H1 (cell line): ENCODE data around the gene MRPL43. TPM values are rescaled to one million over a fixed set of nuclear protein-coding genes. Genes with fewer than 3 reads are reported as not detected.

Experiments
- CTCF ChIA-PET: fragments of 300-600 bp; sonication (Branson Sonifier 250); formaldehyde crosslinking; loops from one replicate; lab custom pipeline; 2021; ENCODE audit not compliant: partially characterized antibody; lab: Charles Lee
- POLR2A ChIA-PET: fragments of 300-600 bp; sonication (Branson Sonifier 250); formaldehyde crosslinking; loops from one replicate; lab custom pipeline; 2021; ENCODE audit warnings: inconsistent platforms; ENCODE audit not compliant: partially characterized antibody; lab: Charles Lee
- DNase-seq, 2 experiments: peaks; one replicate each; pipeline versions ENCODE4 v3.0.0 to v3.0.0-alpha.2; 2010 to 2022; ENCODE audit warnings: low spot score in 2 of 2, low read depth in 1 of 2, mixed read lengths in 1 of 2
- FAIRE-seq: peaks from 2 replicates; lab custom pipeline; 2011; peaks lifted over from hg19 to GRCh38; lab: Jason Lieb, UNC
- H2AFZ ChIP-seq: 2 replicates; pipeline ENCODE4 v1.8.1; 2012; ENCODE audit warnings: low read length, inconsistent platforms
- H2AK5ac ChIP-seq: 2 replicates; pipeline ENCODE4 v1.6.1; 2013; ENCODE audit warnings: low read depth, low read length
- H2BK120ac ChIP-seq: replicated peaks from 2 replicates; pipeline ENCODE3; 2013; ENCODE audit warnings: low read depth, low read length, inconsistent platforms
- H2BK12ac ChIP-seq: 2 replicates; pipeline ENCODE4 v1.6.1; 2013; ENCODE audit warnings: low read depth, low read length
- H2BK15ac ChIP-seq: 2 replicates; pipeline ENCODE4 v1.6.1; 2013; ENCODE audit warnings: low read length
- H2BK20ac ChIP-seq: 2 replicates; pipeline ENCODE4 v1.6.1; 2013; ENCODE audit warnings: low read length
- H2BK5ac ChIP-seq: 2 replicates; pipeline ENCODE4 v1.6.1; 2013; ENCODE audit warnings: low read depth, low read length
- H3K14ac ChIP-seq: 2 replicates; pipeline ENCODE4 v1.6.1; 2013; ENCODE audit warnings: inconsistent platforms; ENCODE audit not compliant: insufficient read length
- H3K18ac ChIP-seq: 2 replicates; pipeline ENCODE4 v1.6.1; 2013; ENCODE audit warnings: low read length; ENCODE audit errors: extremely low read depth
- H3K23ac ChIP-seq: 2 replicates; pipeline ENCODE4 v1.6.1; 2013; ENCODE audit warnings: inconsistent platforms; ENCODE audit not compliant: insufficient read length
- H3K23me2 ChIP-seq: 2 replicates; pipeline ENCODE4 v1.6.1; 2013; ENCODE audit warnings: low read depth, low read length
- H3K27ac ChIP-seq: 2 replicates; pipeline ENCODE4 v1.6.1; 2011; ENCODE audit warnings: low read depth, low read length, inconsistent platforms
- H3K27me3 ChIP-seq, 4 experiments: replicated peaks in 1 of 4; 1 replicate in 1 of 4; 2 replicates in 3 of 4; pipeline versions ENCODE4 v1.6.1 to v1.8.1; 2011 to 2013; ENCODE audit warnings: low read length in 3 of 4, mild to moderate bottlenecking in 3 of 4, inconsistent platforms in 2 of 4, mixed read lengths in 2 of 4, moderate library complexity in 1 of 4; ENCODE audit not compliant: control insufficient read depth in 3 of 4, insufficient read depth in 3 of 4; ENCODE audit errors: extremely low read depth in 1 of 4
- H3K36me3 ChIP-seq, 4 experiments: 2 replicates each; pipeline versions ENCODE4 v1.6.1 to v1.8.1; 2011 to 2013; ENCODE audit warnings: mild to moderate bottlenecking in 4 of 4, low read length in 3 of 4, moderate library complexity in 2 of 4, control low read depth in 1 of 4, inconsistent platforms in 1 of 4; ENCODE audit not compliant: insufficient read depth in 4 of 4, control insufficient read depth in 2 of 4
- H3K4ac ChIP-seq: replicated peaks from 2 replicates; pipeline ENCODE3; 2013; ENCODE audit warnings: low read length, low read depth, mixed read lengths, inconsistent platforms; ENCODE audit not compliant: insufficient read length
- H3K4me1 ChIP-seq, 4 experiments: replicated peaks in 1 of 4; 1 replicate in 1 of 4; 2 replicates in 3 of 4; pipeline versions ENCODE4 v1.6.1 to v1.8.1; 2011 to 2013; ENCODE audit warnings: low read length in 3 of 4, inconsistent platforms in 2 of 4, mixed read lengths in 1 of 4; ENCODE audit not compliant: insufficient read depth in 4 of 4, control insufficient read depth in 3 of 4
- H3K4me2 ChIP-seq, 2 experiments: 2 replicates each; pipeline versions ENCODE4 v1.6.1 to v1.8.1; 2011 to 2013; ENCODE audit warnings: low read depth in 2 of 2, low read length in 2 of 2, control low read depth in 1 of 2, inconsistent platforms in 1 of 2, mild to moderate bottlenecking in 1 of 2; ENCODE audit not compliant: insufficient read depth in 1 of 2
- H3K4me3 ChIP-seq, 4 experiments: fragments of 200-600, 300-600 bp in 1 of 4; sonication (generic), shearing (Covaris generic), sonication (Bioruptor Twin) in 1 of 4; 2 replicates each; pipeline versions ENCODE4 v1.5.1 to v1.8.1; 2011 to 2016; ENCODE audit warnings: low read length in 4 of 4, low read depth in 3 of 4, control low read depth in 2 of 4, inconsistent platforms in 2 of 4, mild to moderate bottlenecking in 2 of 4, mixed read lengths in 1 of 4, moderate library complexity in 1 of 4; ENCODE audit not compliant: insufficient read depth in 2 of 4; ENCODE audit errors: extremely low read depth in 1 of 4
- H3K56ac ChIP-seq: replicated peaks from 2 replicates; pipeline ENCODE3; 2013; ENCODE audit warnings: low read depth, mild to moderate bottlenecking, mixed read lengths, low read length, inconsistent platforms; ENCODE audit not compliant: insufficient read length
- H3K79me1 ChIP-seq: 2 replicates; pipeline ENCODE4 v1.6.1; 2013; ENCODE audit warnings: low read depth, low read length, control low read depth
- H3K79me2 ChIP-seq, 2 experiments: 2 replicates each; pipeline versions ENCODE4 v1.6.1 to v1.8.1; 2012 to 2013; ENCODE audit warnings: low read length in 2 of 2, mild to moderate bottlenecking in 2 of 2, inconsistent platforms in 1 of 2; ENCODE audit not compliant: insufficient read depth in 2 of 2, control insufficient read depth in 1 of 2
- H3K9ac ChIP-seq, 4 experiments: replicated peaks in 1 of 4; 1 replicate in 1 of 4; 2 replicates in 3 of 4; pipeline versions ENCODE4 v1.6.1 to v1.8.1; 2011 to 2013; ENCODE audit warnings: low read depth in 3 of 4, low read length in 3 of 4, control low read depth in 2 of 4, mild to moderate bottlenecking in 2 of 4, moderate library complexity in 2 of 4, inconsistent platforms in 1 of 4; ENCODE audit errors: extremely low read depth in 1 of 4
- H3K9me3 ChIP-seq, 2 experiments: 2 replicates each; pipeline versions ENCODE4 v1.6.1 to v1.8.1; 2012 to 2013; ENCODE audit warnings: mild to moderate bottlenecking in 2 of 2, moderate library complexity in 2 of 2, control low read depth in 1 of 2, inconsistent platforms in 1 of 2, low read depth in 1 of 2, low read length in 1 of 2, mixed read lengths in 1 of 2; ENCODE audit not compliant: insufficient read depth in 2 of 2
- H4K20me1 ChIP-seq, 2 experiments: replicated peaks in 1 of 2; 2 replicates each; pipeline versions ENCODE3 to v1.8.1; 2011 to 2013; ENCODE audit warnings: inconsistent platforms in 2 of 2, low read length in 2 of 2, mild to moderate bottlenecking in 1 of 2; ENCODE audit not compliant: insufficient read depth in 2 of 2, control insufficient read depth in 1 of 2
- H4K5ac ChIP-seq: 2 replicates; pipeline ENCODE4 v1.6.1; 2013; ENCODE audit warnings: low read length, low read depth, mixed read lengths, inconsistent platforms; ENCODE audit not compliant: insufficient read length
- H4K8ac ChIP-seq: 2 replicates; pipeline ENCODE4 v1.8.0; 2013; ENCODE audit warnings: mild to moderate bottlenecking, moderate library complexity, low read length, inconsistent platforms; ENCODE audit not compliant: insufficient read depth; ENCODE audit errors: extremely low read depth
- H4K91ac ChIP-seq: replicated peaks from 2 replicates; pipeline ENCODE3; 2013; ENCODE audit warnings: low read length, mixed read lengths, inconsistent platforms; ENCODE audit not compliant: insufficient read length
- EZH2 ChIP-seq: fragments of 200-600 bp; sonication (generic); IDR thresholded peaks from 2 replicates; pipeline ENCODE4 v1.7.1; 2012; ENCODE audit warnings: low read depth, mild to moderate bottlenecking, moderate library complexity, low read length, inconsistent platforms; ENCODE audit not compliant: severe bottlenecking
- KDM1A ChIP-seq: fragments of 200-600, 300-600 bp; sonication (generic); IDR thresholded peaks from 2 replicates; pipeline ENCODE4 v1.7.1; 2016; ENCODE audit warnings: mild to moderate bottlenecking, low read length, borderline replicate concordance
- NRF1 ChIP-seq: IDR thresholded peaks from 2 replicates; pipeline ENCODE4 v1.6.1; 2011; ENCODE audit warnings: mild to moderate bottlenecking, low read depth, low read length, improper control_type of control experiment
- PHF8 ChIP-seq: fragments of 200-600 bp; sonication (generic); conservative IDR thresholded peaks from 2 replicates; pipeline ENCODE4 v1.7.1; 2012; ENCODE audit warnings: low read depth, mild to moderate bottlenecking, inconsistent platforms, low read length, moderate library complexity
- POLR2AphosphoS5 ChIP-seq: IDR thresholded peaks from 2 replicates; pipeline ENCODE4 v1.6.1; 2011; ENCODE audit warnings: low read depth, low read length
- SIN3A ChIP-seq, 2 experiments: IDR thresholded peaks in 1 of 2; conservative IDR thresholded peaks in 1 of 2; 2 replicates each; pipeline ENCODE4 v1.6.1; 2011 to 2012; ENCODE audit warnings: low read length in 2 of 2, improper control_type of control experiment in 1 of 2, low read depth in 1 of 2, mild to moderate bottlenecking in 1 of 2
- TAF7 ChIP-seq: optimal IDR thresholded peaks from 2 replicates; pipeline ENCODE3; 2011; ENCODE audit warnings: low read depth, mild to moderate bottlenecking, inconsistent platforms, low read length, moderate library complexity, borderline replicate concordance
- TBP ChIP-seq: IDR thresholded peaks from 2 replicates; pipeline ENCODE4 v1.6.1; 2011; ENCODE audit warnings: low read depth, low read length, improper control_type of control experiment
- TEAD4 ChIP-seq: IDR thresholded peaks from 2 replicates; pipeline ENCODE4 v1.6.1; 2012; ENCODE audit warnings: low read depth, low read length, inconsistent platforms, mixed read lengths
- WGBS, 2 experiments: shearing (Covaris generic) in 1 of 2; methylation state at CpG; one replicate each; pipeline versions ENCODE4 v1.1.6 to v1.1.7; 2013 to 2015; ENCODE audit warnings: low lambda C conversion rate in 2 of 2, mixed read lengths in 2 of 2, inconsistent platforms in 1 of 2, low coverage in 1 of 2, missing lambda C conversion rate in 1 of 2; ENCODE audit not compliant: insufficient replicate concordance in 2 of 2, insufficient coverage in 1 of 2, insufficient read length in 1 of 2; ENCODE audit errors: extremely low coverage in 1 of 2, missing lambda C conversion rate in 1 of 2; 5-methylcytosine and 5-hydroxymethylcytosine counted together
- polyA plus RNA-seq, 7 experiments: library from polyadenylated mRNA; depleted of rRNA in 3 of 7; stranded (reverse) in 5 of 7; unstranded in 2 of 7; fragments of >200 nt in 5 of 7; fragments of 200-250 nt in 2 of 7; gene quantifications; 1 replicate in 5 of 7; 2 replicates in 1 of 7; 4 replicates in 1 of 7; pipeline versions ENCODE4 v1.2.1 to v1.2.3, GENCODE V29; 2011 to 2013; ENCODE audit warnings: missing spikeins in 2 of 7, mixed read lengths in 2 of 7
- total RNA-seq: library from RNA; stranded (reverse); fragmentation: NEBNext Ultra II Directional; extraction: Animal tissue kit (Norgen Biotek cat#: 25700); gene quantifications from 2 replicates; pipeline ENCODE4 v1.2.1, GENCODE V29; 2021

The MRPL43 gene
- total and polyA plus RNA-seq, 2 of the 8 experiments (the other 6 are each of a cell fraction or from before 2014, with no cell fraction given), result 74.1 to 149 TPM

DNA sequence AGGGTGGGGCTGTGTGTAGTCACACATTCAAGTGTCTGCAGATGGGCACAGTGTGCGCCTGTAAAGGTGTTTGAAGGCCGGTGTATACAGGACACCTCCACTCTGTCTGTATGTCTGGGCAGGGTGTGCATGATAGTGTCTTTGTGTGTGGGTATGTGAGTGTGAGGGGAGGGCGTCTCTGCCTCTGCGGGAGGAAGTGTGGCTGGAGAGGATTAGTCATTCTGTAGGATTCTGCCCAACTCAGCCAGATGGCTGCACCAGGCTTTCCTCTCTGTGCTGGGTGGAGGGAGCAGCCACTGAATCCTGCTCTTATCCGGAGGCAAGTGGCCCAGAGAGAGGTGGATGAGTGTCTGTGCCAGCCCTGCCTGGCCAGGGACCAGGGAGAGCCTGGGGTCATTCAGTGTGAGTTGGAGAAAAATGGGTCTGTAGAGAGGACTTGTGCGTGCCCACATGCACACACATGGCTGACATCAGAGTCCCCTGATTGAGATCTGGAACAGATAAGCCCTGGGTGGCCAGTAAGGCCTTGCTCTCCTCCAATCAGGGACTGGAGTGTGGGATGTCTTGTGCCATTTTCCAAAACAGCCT is 45.4 kb upstream of the MRPL43 start:
- Histone ChIP-seq H4K91ac (no peak overlapping the region), H4K20me1 (peaks cover 0 to 3% of the 10 kb centered on the region in 2 experiments), H3K9me3 (no peaks in the 10 kb centered on the region), H4K5ac (no peak overlapping the region), H3K4me2 (peak overlapping the region; percentile 91 to 99), H3K27me3 (peaks cover 1 to 45% (median 37%) of the 10 kb centered on the region in 4 experiments), H2BK12ac (0 out of 2 replicates have a peak overlapping the region, but pooled peaks have one; percentile 18), H3K27ac (no peak overlapping the region)
- DNase-seq, result no peak
- TF ChIP-seq EZH2, result no peak
- no peak for TF ChIP-seq PHF8
- no peak for TF ChIP-seq TAF7
- no peak for TF ChIP-seq TBP
- no peak for TF ChIP-seq KDM1A
- no peak for TF ChIP-seq TEAD4
- TF ChIP-seq POLR2AphosphoS5, result no peak
- TF ChIP-seq SIN3A (conservative IDR thresholded peaks at IDR 0.05 in 1 of 2, IDR thresholded peaks at IDR 0.05 in 1 of 2; ENCODE audit: low read depth in 1 of 2, low read length in 2 of 2), result no peak
- TF ChIP-seq NRF1, result no peak
- TF ChIP-seq, all 59 proteins: peak for 0
- no peak overlapping the region for H4K8ac ChIP-seq
- no peak overlapping the region for H2AK5ac ChIP-seq
- H2BK5ac ChIP-seq, result no peak overlapping the region
- H3K4ac ChIP-seq, result no peak overlapping the region
- no peaks in the 10 kb centered on the region; the same call in 1 of the 2 replicates for H3K79me1 ChIP-seq
- peak overlapping the region in 2 of 4 experiments; percentile 5 to 13; a peak in 1 of 7 replicates for H3K9ac ChIP-seq
- H2AFZ ChIP-seq, result no peak overlapping the region
- H2BK15ac ChIP-seq, result no peak overlapping the region
- no peak for FAIRE-seq
- H3K4me1 ChIP-seq, result peaks cover 0 to 26% (median 21%) of the 10 kb centered on the region in 4 experiments; a peak in 6 of 7 replicates
- H3K18ac ChIP-seq, result no peak overlapping the region
- H2BK120ac ChIP-seq, result no peak overlapping the region
- ChIA-PET CTCF (interaction anchor here (0.7 to 51.8 kb wide), 9 partner anchors 7 to 111 kb away, joined by 3 to 2176 read pairs (median 28); partner anchors contain the start of gene KAZALD1), POLR2A (interaction anchor here (2.0 to 2.2 kb wide), 2 partner anchors 22 to 36 kb away, joined by 6 to 7 read pairs; no protein-coding TSS in a partner anchor)
- H3K4me3 ChIP-seq, result peak overlapping the region; percentile 41 to 66 (median 58); a peak in 7 of 8 replicates
- WGBS, 2 experiments, result 51% methylated on average over 6 of the region's 6 CpGs; no CpG with 5 or more reads in 1 of the 2 experiments
- H3K56ac ChIP-seq, result no peak overlapping the region
- no peaks in the 10 kb centered on the region for H3K36me3 ChIP-seq
- H3K23ac ChIP-seq, result no peak overlapping the region
- H3K23me2 ChIP-seq, result peaks cover 17% of the 10 kb centered on the region
- H2BK20ac ChIP-seq, result no peak overlapping the region
- no peaks in the 10 kb centered on the region for H3K79me2 ChIP-seq
- H3K14ac ChIP-seq, result no peak overlapping the region
